Measurements from ENCODE around the gene RAD51B. TPM values are rescaled to one million over a fixed set of nuclear protein-coding genes. Genes with fewer than 3 reads are reported as not detected.

The RAD51B gene
- total RNA-seq, 3 donors from 2014 or later = 10.6 to 77.6 (median 33.8) TPM

DNA sequence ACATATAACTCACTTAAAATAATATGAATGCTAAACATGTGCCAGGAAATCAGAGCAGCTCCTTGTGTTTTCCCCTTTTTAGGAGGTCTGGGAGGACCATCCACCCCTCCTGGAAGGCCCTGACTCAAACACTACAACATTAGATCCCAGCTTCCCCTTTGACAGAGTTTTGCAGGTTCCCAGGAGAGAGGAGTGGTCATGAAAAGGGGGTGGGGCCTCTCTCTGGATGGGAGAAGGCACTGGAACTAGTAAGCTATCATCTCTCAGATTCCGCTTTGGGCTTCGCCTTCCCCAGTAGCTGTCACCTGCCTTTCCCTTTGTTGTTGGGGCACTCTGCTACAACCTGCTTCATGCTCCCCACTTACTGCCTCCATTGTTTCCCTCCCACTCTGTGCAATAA lies 824.1 kb downstream of the RAD51B start:
- TF ChIP-seq POLR2AphosphoS5 (IDR thresholded peaks at IDR 0.05) (no peak), POLR2A (IDR thresholded peaks at IDR 0.05) (no peak)
- TF ChIP-seq, protein P1, sequence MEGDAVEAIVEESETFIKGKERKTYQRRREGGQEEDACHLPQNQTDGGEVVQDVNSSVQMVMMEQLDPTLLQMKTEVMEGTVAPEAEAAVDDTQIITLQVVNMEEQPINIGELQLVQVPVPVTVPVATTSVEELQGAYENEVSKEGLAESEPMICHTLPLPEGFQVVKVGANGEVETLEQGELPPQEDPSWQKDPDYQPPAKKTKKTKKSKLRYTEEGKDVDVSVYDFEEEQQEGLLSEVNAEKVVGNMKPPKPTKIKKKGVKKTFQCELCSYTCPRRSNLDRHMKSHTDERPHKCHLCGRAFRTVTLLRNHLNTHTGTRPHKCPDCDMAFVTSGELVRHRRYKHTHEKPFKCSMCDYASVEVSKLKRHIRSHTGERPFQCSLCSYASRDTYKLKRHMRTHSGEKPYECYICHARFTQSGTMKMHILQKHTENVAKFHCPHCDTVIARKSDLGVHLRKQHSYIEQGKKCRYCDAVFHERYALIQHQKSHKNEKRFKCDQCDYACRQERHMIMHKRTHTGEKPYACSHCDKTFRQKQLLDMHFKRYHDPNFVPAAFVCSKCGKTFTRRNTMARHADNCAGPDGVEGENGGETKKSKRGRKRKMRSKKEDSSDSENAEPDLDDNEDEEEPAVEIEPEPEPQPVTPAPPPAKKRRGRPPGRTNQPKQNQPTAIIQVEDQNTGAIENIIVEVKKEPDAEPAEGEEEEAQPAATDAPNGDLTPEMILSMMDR (IDR thresholded peaks at IDR 0.05) = no peak
- no peak overlapping the region for H3K4me3 ChIP-seq
- H3K36me3 ChIP-seq = no peaks in the 10 kb centered on the region
- H3K9me3 ChIP-seq = peaks cover 0 to 5% of the 10 kb centered on the region in 2 donors
- no peaks in the 10 kb centered on the region for H3K27me3 ChIP-seq
- intact Hi-C loops (cut with DNase I; ENCODE audit: low total_unique reads) = no loop called here
- no peak for DNase-seq (ENCODE audit: low spot score in 2 of 2)
- peaks cover 0 to 3% of the 10 kb centered on the region in 2 donors for H3K4me1 ChIP-seq
- H3K27ac ChIP-seq = no peak overlapping the region

DNA sequence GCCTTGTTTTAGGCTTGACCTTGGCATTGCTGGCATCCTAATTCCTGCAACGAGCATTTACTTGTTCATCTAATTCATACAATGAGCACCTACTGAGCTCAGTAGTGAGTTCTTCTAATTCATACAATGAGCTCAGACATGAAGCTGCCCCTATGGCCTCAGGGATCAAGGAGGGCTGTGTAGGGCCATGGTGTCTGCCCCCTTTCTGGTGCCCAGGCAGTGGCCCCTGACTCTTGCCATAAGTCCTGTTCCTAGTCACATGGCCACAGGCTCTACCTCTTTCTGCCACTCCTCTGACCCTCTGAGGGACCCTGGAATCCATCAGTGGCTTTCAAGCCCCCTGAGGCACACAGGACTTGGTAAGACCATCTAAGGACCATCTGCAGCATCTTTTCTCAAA lies 824.5 kb downstream of the RAD51B start:
- no peaks in the 10 kb centered on the region for H3K36me3 ChIP-seq
- DNase-seq (ENCODE audit: low spot score in 2 of 2) = peak in 1 of 2 donors; percentile 3
- no peak overlapping the region for H3K4me3 ChIP-seq
- intact Hi-C loops (cut with DNase I; ENCODE audit: low total_unique reads) = no loop called here
- TF ChIP-seq POLR2AphosphoS5 (IDR thresholded peaks at IDR 0.05) (no peak), POLR2A (IDR thresholded peaks at IDR 0.05) (no peak)
- TF ChIP-seq, protein P1 (IDR thresholded peaks at IDR 0.05) = no peak
- H3K27ac ChIP-seq = no peak overlapping the region
- H3K27me3 ChIP-seq = no peaks in the 10 kb centered on the region
- peaks cover 0 to 3% of the 10 kb centered on the region in 2 donors for H3K4me1 ChIP-seq
- H3K9me3 ChIP-seq = peaks cover 0 to 5% of the 10 kb centered on the region in 2 donors

DNA sequence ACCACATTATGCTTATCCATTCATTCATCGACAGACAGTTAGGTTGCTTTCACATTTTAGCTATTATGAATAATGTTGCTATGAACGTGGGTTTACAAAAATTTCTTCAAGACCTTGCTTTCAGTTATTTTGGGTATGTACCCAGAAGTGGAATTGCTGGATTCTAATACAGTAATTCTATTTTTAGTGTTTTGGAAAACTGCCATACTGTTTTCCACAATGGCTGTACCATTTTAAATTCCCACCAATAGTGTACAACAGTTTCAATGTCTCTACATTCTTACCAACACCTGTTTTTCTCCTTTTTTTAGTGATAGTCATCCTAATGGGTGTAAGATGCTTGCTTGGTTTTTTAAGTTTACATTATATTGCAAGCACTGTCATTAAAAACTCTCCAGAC lies 825.8 kb downstream of the RAD51B start:
- Histone ChIP-seq H3K4me1 (no peaks in the 10 kb centered on the region), H3K27ac (no peak overlapping the region), H3K27me3 (no peaks in the 10 kb centered on the region), H3K4me3 (no peak overlapping the region), H3K9me3 (peaks cover 0 to 5% of the 10 kb centered on the region in 2 donors), H3K36me3 (no peaks in the 10 kb centered on the region)
- intact Hi-C loops (cut with DNase I; ENCODE audit: low total_unique reads) = no loop called here
- TF ChIP-seq POLR2A (IDR thresholded peaks at IDR 0.05) (no peak), POLR2AphosphoS5 (IDR thresholded peaks at IDR 0.05) (no peak)
- TF ChIP-seq, protein P1 (IDR thresholded peaks at IDR 0.05) = no peak
- no peak for DNase-seq (ENCODE audit: low spot score in 2 of 2)

DNA sequence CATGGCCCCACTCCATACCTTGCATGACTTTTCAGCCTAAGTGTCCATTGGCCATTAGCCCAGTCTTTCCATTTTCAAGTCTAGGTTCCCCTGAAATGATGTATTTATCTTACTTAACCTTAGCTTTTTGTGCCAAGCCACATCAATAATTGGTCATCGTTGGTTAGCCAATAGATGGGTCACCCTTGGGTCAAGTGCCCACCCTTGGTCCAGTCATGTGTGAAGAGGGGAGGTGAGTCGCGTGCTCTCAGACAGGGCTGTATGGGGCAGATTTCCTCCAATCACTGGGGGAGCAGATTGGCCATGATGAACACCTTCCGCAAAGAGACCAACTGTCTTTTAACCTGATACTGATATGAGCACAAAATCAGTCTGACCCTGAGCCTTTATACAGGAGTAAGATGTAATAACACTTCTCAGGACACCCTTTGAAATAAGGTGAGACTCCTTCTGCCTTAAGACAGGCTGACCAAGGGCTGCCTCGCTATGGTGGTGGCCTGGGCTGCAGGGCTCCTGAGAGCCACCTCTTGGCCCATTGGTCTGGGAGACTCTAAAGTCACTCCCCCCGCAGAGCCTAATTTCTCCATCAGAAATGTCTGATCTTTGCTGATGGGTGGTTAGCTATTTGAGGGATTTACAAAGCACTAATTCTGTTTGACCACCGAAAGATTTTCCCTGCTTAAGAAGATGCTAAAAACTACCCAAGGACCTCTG lies 830.1 kb downstream of the RAD51B start:
- TF ChIP-seq POLR2AphosphoS5 (IDR thresholded peaks at IDR 0.05) (no peak), POLR2A (IDR thresholded peaks at IDR 0.05) (no peak)
- TF ChIP-seq, protein P1 (IDR thresholded peaks at IDR 0.05) = no peak
- Histone ChIP-seq H3K4me1 (peaks cover 0 to 13% of the 10 kb centered on the region in 2 donors), H3K36me3 (no peaks in the 10 kb centered on the region), H3K9me3 (no peaks in the 10 kb centered on the region), H3K4me3 (no peak overlapping the region), H3K27ac (no peak overlapping the region), H3K27me3 (no peaks in the 10 kb centered on the region)
- peak in 1 of 2 donors; percentile 12 for DNase-seq (ENCODE audit: low spot score in 2 of 2)
- intact Hi-C loops (cut with DNase I; ENCODE audit: low total_unique reads) = no loop called here

DNA sequence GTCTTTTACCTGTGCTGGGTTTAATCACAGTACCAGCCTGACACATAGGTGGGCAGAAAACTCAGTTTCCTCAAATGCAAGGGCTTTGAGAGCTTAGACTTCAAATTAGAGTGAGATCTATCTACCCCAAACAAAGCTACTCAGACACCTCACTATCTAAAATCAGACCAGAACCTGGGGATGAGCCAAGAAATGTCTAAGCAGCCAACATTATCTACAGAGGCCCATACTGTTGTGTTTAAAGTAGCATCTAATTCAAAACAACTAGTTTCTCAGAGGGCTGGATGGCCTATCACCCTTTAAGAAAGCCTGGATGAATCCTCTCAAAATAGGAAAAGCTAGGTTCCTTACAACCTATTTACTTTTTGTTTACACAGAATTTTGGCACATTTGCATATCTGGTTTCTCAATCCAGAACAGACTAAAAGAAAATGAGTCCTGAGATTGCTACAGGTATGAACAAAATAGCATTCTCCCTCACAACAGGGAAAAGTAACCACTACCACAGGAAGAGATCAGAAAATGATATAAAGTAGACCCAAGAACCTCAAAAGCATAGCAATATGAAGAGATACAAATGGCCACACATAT lies 830.9 kb downstream of the RAD51B start:
- intact Hi-C loops (cut with DNase I; ENCODE audit: low total_unique reads) = no loop called here
- H3K27ac ChIP-seq = peak overlapping the region in 1 of 2 donors; percentile 76
- H3K4me1 ChIP-seq = peaks cover 0 to 21% of the 10 kb centered on the region in 2 donors
- DNase-seq (ENCODE audit: low spot score in 2 of 2) = peak in 1 of 2 donors; percentile 7
- H3K9me3 ChIP-seq = no peaks in the 10 kb centered on the region
- TF ChIP-seq, protein P1 (IDR thresholded peaks at IDR 0.05) = no peak
- no peak for TF ChIP-seq POLR2AphosphoS5 (IDR thresholded peaks at IDR 0.05)
- H3K27me3 ChIP-seq = no peaks in the 10 kb centered on the region
- no peaks in the 10 kb centered on the region for H3K36me3 ChIP-seq
- no peak overlapping the region for H3K4me3 ChIP-seq
